ENCODE data around the gene SRSF1. TPM values are rescaled to one million over a fixed set of nuclear protein-coding genes. Genes with fewer than 3 reads are reported as not detected.
A peak's percentile ranks its signal among the peaks of the same experiment; 100 is the strongest.
"Not testable (repeated sequence)": the region's sequence is repeated elsewhere in the genome, so short reads cannot be mapped to it uniquely, and the experiment has no call there.

The SRSF1 gene
- total RNA-seq, 1 donor from 2014 or later = 258 TPM

GRCh38 chr17:57979076-57979475, 28.0 kb downstream of the SRSF1 start:
- Mint-ChIP-seq H3K27me3 (ENCODE audit: low read depth) (no peaks in the 10 kb centered on the region), H3K4me1 (peaks cover 27% of the 10 kb centered on the region), H3K4me3 (no peak overlapping the region), H3K9me3 (no peaks in the 10 kb centered on the region), H3K27ac (no peak overlapping the region), H3K36me3 (peaks cover 45% of the 10 kb centered on the region)
- TF ChIP-seq CTCF (IDR thresholded peaks at IDR 0.05; ENCODE audit: unreplicated experiment) = no peak
- no peak for DNase-seq (ENCODE audit: low spot score in 2 of 2, unreplicated experiment in 2 of 2)

- no peaks in the 10 kb centered on the region for H3K9me3 Mint-ChIP-seq
- TF ChIP-seq CTCF (IDR thresholded peaks at IDR 0.05; ENCODE audit: unreplicated experiment) = no peak
- no peak for DNase-seq (ENCODE audit: low spot score in 2 of 2, unreplicated experiment in 2 of 2)
- peaks cover 11% of the 10 kb centered on the region for H3K4me1 Mint-ChIP-seq
- H3K36me3 Mint-ChIP-seq = peaks cover 41% of the 10 kb centered on the region
- H3K27ac Mint-ChIP-seq = no peak overlapping the region
- no peaks in the 10 kb centered on the region for H3K27me3 Mint-ChIP-seq (ENCODE audit: low read depth)
- H3K4me3 Mint-ChIP-seq = no peak overlapping the region
These were observed 30.5 kb downstream of the SRSF1 start for GRCh38 chr17:57976594-57976993.

GRCh38 chr17:57975044-57975443, 32.0 kb downstream of the SRSF1 start:
- no peak for DNase-seq (ENCODE audit: low spot score in 2 of 2, unreplicated experiment in 2 of 2)
- Mint-ChIP-seq H3K36me3 (peaks cover 35% of the 10 kb centered on the region), H3K27me3 (ENCODE audit: low read depth) (no peaks in the 10 kb centered on the region), H3K4me1 (peaks cover 9% of the 10 kb centered on the region), H3K9me3 (no peaks in the 10 kb centered on the region), H3K27ac (no peak overlapping the region), H3K4me3 (no peak overlapping the region)
- no peak for TF ChIP-seq CTCF (IDR thresholded peaks at IDR 0.05; ENCODE audit: unreplicated experiment)

- not testable (repeated sequence) for DNase-seq (ENCODE audit: low spot score in 2 of 2, unreplicated experiment in 2 of 2); H3K27me3 Mint-ChIP-seq (ENCODE audit: low read depth); H3K4me1 Mint-ChIP-seq; H3K27ac Mint-ChIP-seq; H3K9me3 Mint-ChIP-seq; H3K4me3 Mint-ChIP-seq
- H3K36me3 Mint-ChIP-seq = peaks cover 35% of the 10 kb centered on the region
These were observed 32.8 kb downstream of the SRSF1 start for GRCh38 chr17:57974053-57974824.

- TF ChIP-seq CTCF (IDR thresholded peaks at IDR 0.05; ENCODE audit: unreplicated experiment) = no peak
- H3K36me3 Mint-ChIP-seq = peaks cover 27% of the 10 kb centered on the region
- no peaks in the 10 kb centered on the region for H3K27me3 Mint-ChIP-seq (ENCODE audit: low read depth)
- H3K27ac Mint-ChIP-seq = no peak overlapping the region
- H3K4me3 Mint-ChIP-seq = no peak overlapping the region
- H3K4me1 Mint-ChIP-seq = peaks cover 9% of the 10 kb centered on the region
- DNase-seq (ENCODE audit: low spot score in 2 of 2, unreplicated experiment in 2 of 2) = peak in 1 of 2 experiments; percentile 14
- no peaks in the 10 kb centered on the region for H3K9me3 Mint-ChIP-seq
These were observed 34.9 kb downstream of the SRSF1 start for GRCh38 chr17:57972151-57972550.

GRCh38 chr17:57971572-57971971, 35.5 kb downstream of the SRSF1 start:
- Mint-ChIP-seq H3K27ac (peak overlapping the region; percentile 13), H3K4me3 (no peak overlapping the region), H3K9me3 (no peaks in the 10 kb centered on the region), H3K4me1 (peaks cover 9% of the 10 kb centered on the region), H3K27me3 (ENCODE audit: low read depth) (no peaks in the 10 kb centered on the region), H3K36me3 (peaks cover 24% of the 10 kb centered on the region)
- no peak for TF ChIP-seq CTCF (IDR thresholded peaks at IDR 0.05; ENCODE audit: unreplicated experiment)
- peak in 1 of 2 experiments; percentile 19 for DNase-seq (ENCODE audit: low spot score in 2 of 2, unreplicated experiment in 2 of 2)

All from mesothelial cell of epicardium (in vitro differentiated cells).